ENCODE data around the gene NSD2.

DNA sequence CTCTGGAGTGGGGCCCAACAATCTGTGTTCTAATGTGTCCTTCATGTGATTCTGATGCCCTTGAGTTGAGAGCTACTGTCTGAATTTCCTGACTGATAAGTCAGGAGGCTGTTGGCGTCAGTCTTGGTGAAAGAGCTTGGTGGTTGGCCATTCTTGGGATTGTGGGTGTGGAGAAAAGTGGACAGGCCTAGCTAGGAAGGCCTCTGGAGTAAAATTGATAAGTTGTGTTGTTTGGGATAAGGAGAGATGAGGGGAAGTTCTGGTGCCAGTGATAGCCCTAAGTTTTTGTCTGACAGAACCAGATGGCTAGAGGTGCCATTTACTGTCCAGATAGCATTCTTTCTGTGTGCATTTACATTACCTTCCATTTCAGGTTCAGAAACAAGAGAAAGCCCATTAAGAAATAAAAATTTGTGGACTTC lies 11.7 kb downstream of the NSD2 start:
- no peak for TF ChIP-seq EZH2 (IDR thresholded peaks at IDR 0.05; ENCODE audit: borderline replicate concordance, low read length)
- TF ChIP-seq, protein P1, sequence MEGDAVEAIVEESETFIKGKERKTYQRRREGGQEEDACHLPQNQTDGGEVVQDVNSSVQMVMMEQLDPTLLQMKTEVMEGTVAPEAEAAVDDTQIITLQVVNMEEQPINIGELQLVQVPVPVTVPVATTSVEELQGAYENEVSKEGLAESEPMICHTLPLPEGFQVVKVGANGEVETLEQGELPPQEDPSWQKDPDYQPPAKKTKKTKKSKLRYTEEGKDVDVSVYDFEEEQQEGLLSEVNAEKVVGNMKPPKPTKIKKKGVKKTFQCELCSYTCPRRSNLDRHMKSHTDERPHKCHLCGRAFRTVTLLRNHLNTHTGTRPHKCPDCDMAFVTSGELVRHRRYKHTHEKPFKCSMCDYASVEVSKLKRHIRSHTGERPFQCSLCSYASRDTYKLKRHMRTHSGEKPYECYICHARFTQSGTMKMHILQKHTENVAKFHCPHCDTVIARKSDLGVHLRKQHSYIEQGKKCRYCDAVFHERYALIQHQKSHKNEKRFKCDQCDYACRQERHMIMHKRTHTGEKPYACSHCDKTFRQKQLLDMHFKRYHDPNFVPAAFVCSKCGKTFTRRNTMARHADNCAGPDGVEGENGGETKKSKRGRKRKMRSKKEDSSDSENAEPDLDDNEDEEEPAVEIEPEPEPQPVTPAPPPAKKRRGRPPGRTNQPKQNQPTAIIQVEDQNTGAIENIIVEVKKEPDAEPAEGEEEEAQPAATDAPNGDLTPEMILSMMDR (conservative IDR thresholded peaks at IDR 0.05 in 1 of 2, IDR thresholded peaks at IDR 0.05 in 1 of 2; ENCODE audit: extremely low read depth in 1 of 2, insufficient read depth in 1 of 2, low read depth in 1 of 2, low read length in 2 of 2) = no peak
